ENCODE measurements around the gene FOXRED1.

The FOXRED1 gene

DNA sequence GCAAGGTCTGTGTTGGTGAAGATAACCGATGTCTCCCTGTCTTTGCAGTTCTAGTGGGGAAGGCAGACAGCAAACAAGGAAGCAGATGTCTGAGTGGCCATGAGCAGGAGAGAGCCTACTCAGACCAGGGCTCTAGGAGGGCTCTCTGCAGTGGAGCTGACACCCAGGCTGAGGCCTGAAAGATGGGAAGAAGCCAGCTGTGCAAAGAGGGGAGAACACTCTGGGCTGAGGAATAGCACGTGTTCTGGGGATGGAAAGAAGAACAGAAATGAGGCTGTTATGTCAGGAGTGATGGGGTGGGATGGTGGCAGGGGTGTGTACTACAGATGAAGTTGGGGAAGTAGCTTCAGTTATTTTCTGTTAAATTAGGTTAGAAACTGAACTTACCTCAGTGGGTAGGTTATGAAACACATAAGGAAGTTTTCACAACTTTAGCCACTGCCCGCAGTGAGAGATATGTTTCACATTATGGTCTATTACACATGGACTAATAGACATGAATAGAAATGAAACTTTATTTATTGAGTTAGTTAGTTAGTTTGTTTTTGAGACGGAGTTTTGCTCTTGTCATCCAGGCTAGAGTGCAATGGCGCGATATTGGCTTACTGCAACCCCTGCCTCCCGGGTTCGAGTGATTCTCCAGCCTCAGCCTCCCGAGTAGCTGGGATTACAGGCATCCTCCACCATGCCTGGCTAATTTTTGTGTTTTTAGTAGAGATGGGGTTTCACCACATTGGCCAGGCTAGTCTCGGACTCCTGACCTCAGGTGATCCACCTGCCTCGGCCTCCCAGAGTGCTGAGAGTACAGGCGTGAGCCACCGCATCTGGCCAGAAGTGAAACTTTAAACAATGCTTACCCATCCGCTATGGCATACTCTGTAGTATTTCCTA is 42.7 kb downstream of the FOXRED1 start:
- no peak for DNase-seq (ENCODE audit: low read depth)

DNA sequence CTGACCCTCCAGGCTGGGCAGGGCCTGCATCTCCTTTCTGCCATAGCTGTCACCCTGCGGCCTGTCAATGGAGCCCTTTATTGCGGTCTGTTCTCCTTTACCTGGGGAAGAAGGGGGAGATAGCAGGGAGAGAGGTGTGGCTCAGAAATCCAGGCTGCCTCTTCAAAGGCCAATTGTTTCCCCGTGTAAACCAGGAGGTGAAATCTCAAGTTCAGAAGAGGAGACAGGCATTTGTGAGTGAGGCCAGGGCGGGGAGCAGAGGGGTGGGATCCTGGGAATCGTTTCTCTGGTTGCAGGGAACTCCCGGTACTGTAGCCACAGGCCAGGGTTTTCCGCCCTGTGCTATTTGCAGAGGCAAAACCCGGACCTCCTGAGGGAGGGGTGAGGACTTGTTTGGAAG is 44.0 kb downstream of the FOXRED1 start:
- DNase-seq (ENCODE audit: low read depth) = no peak

DNA sequence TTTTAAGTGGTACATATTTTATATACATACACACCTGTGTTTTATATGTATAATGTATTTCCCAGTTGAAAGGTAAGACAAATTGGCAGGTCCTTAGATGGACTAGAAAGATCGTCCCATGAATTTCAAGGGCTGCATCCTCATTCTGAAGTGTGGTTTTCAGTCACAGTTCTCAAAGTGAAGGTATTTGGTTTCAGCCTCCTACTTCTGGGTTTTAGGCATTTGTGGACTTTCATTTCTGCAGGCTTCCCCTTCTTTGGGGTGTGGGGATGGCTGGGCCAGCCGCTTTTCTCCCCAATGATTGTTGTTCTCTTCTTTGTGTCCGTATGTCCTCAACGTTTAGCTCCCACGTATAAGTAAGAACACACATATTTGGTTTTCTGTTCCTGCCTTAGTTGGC is 44.9 kb downstream of the FOXRED1 start:
- DNase-seq (ENCODE audit: low read depth) = no peak

DNA sequence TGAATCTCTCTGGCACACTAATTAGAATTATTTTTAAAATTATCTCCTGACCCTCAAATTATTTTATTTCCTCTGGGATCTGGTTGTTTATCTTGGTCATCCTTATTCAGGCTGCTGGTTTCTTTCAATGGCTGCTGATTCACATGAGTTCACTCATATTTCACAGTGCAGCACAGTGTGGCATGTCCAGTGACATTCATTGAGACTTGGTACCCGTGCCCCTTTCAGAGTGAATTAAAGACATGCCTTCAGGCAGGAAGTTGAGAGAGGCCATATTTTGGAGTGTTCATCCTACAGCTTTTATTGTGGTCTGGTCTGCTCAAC is 48.4 kb downstream of the FOXRED1 start:
- DNase-seq (ENCODE audit: low read depth) = no peak

DNA sequence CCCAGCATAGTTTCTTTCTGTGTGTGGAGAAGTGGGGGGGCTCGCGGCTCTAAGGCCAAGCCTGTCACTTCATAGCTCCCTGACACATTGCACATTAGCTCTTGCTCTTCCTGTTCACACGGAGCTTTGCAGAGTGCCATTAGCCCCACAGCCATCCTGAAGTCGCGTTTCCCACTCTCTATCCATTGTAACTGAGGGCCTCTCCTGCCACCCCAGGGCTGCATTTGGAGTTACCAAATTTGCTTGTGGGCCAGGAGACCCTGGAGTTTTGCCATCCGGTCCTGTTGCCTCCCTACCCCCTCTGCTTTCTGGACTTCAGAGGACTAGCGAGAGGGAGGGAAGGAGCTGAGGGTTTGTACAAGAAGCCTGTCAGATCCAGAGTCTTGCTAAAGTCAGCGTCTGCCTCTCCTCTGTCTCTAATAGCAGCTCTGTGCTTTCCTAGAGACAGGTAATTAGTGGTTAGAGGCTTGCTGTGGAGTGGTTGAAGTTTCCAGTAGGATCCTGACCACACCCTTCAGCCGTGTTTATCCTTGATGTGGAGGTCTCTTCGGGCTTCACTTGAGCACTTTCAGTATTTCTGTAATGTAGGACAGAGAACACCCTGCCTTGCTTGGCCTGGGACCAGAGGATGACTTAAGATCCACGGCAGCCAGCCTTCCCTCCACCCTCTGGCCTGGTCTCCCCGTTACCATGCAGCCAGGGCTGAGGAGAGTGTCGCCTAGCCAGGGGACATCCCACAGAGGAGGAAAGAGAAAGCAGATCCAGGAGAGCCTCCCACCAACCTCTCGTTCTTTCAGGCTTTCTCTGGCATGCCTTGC is 49.0 kb downstream of the FOXRED1 start:
- DNase-seq (ENCODE audit: low read depth) = peak; percentile 75

DNA sequence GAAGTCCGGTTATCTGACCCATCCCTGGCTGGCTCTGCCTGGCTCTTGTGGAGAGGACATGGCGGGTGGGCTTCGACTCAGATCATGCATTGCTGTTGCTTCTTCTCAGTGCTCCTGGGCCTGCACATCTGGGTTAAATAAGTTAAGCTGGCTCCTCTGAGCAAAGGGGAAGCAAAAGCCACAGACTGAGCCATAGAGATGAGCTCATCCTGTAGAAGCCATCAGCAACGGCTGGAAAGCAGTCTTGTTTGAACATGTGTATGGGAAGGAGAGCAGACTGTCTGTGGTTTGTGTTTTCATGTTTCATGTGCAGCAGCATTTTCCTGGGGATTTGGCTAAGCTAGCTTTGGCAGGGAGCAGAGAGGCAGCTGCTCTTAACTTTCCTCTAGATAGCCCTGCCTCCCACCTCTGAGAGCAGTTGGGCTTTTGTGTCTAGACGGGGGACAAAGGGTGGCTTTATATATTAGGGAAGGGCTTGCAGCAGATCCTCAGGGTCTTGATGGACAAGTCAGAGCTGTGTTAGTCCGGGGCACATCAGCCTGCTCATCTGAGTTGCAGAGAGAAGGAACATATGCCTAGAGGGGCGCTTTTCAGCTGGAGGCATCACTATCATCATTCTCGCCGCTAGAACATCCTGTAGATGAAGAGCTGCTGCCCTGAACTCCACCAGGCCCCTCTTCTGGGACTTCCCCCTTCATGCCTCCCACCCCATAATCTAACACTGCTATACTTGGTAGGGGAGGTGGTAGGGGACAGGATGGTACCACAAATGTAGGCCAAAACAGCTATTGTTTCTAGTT is 49.8 kb downstream of the FOXRED1 start:
- peak; percentile 94 for DNase-seq (ENCODE audit: low read depth)

DNA sequence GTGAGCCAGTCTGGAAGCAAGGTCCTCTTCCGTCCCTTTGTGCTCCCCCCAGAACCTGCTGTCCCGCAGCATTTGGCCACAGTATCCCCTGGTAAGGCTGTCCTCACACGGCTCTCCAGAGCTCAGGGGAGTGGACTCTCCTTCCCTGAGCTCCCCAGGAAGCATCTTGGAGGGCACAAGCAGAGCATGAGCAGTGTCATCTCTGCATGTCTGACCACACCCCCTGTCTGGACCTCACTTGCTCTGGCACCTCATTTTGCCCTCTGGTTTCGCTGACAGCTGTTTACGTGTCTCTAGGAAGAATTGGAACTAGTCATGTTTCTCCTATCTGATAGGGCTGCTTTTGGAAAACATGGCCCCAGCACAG is 50.4 kb downstream of the FOXRED1 start:
- no peak for DNase-seq (ENCODE audit: low read depth)

DNA sequence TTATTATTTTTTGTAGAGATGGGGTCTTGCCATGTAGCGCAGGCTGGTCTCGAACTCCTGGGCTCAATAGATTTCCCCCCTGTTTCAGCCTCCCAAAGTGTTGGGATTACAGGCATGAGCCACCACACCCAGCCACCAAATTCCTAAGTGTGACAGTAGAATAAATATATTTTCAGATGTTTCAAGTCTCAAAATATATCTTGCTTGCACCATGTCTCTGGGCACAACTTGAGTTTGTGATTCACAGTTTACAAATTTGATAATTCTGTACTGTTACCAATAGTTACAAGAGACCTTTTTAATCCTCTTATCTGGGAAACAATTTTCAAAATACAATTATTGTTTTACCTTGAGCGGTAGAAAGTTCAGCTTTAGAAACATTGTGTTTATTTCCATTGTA is 54.0 kb downstream of the FOXRED1 start:
- no peak for DNase-seq (ENCODE audit: low read depth)

DNA sequence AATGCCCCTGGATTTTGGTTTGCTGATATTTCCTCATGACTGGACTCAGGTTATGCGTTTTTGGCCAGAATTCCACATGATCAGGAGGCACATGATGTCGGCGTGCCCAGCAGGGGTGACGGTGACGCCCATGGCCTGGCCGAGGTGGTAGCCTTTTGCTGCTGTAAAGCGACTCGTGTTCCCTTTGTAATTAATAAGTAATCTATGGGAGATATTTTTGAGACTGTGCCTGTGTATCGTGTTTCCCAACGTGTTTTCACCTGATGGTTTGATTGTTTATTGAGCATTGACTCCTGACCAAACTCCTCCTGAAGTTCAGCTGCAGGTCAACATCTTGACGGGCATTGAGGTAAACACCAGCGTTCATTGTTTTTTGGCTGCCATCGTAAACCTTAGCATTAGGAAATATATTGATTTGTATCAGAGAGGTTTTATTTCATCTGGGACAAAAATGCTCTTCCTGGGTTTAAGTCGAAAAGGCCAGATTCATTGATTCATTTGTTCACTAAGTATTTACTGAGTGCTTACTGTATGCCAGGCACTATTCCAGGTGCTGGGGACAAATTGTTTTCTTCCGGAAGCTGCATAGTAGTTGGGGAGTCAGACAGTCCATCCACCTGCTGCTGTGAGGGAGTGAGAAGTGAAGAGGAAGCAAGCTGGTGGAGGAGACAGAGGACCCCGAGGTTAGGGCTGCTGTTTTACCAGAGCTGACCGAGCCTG is 58.5 kb downstream of the FOXRED1 start:
- DNase-seq (ENCODE audit: low read depth) = no peak

Data from GM04504 (cell line).